Breast epithelium (tissue), 3 donors: Measurements from ENCODE around the gene ITGB7.

ENCODE experiments used
- POLR2AphosphoS5 ChIP-seq, 3 donors: sonication (generic); formaldehyde crosslinking; IDR thresholded peaks; one replicate each; pipeline ENCODE4 v1.6.1; 2017; ENCODE audit warnings: antibody characterized with exemption in 3 of 3
- TF ChIP-seq, protein P1 (sequence below), 3 donors: fragments of 450-650 bp; IDR thresholded peaks; one replicate each; pipeline ENCODE4 v1.5.1; 2016 to 2017; ENCODE audit warnings: antibody characterized with exemption in 3 of 3, mild to moderate bottlenecking in 3 of 3, moderate library complexity in 3 of 3

GRCh38 chr12:53196486-53196885 is 10.6 kb downstream of the ITGB7 start:
- TF ChIP-seq, protein P1, sequence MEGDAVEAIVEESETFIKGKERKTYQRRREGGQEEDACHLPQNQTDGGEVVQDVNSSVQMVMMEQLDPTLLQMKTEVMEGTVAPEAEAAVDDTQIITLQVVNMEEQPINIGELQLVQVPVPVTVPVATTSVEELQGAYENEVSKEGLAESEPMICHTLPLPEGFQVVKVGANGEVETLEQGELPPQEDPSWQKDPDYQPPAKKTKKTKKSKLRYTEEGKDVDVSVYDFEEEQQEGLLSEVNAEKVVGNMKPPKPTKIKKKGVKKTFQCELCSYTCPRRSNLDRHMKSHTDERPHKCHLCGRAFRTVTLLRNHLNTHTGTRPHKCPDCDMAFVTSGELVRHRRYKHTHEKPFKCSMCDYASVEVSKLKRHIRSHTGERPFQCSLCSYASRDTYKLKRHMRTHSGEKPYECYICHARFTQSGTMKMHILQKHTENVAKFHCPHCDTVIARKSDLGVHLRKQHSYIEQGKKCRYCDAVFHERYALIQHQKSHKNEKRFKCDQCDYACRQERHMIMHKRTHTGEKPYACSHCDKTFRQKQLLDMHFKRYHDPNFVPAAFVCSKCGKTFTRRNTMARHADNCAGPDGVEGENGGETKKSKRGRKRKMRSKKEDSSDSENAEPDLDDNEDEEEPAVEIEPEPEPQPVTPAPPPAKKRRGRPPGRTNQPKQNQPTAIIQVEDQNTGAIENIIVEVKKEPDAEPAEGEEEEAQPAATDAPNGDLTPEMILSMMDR (IDR thresholded peaks at IDR 0.05) = no peak
- no peak for TF ChIP-seq POLR2AphosphoS5 (IDR thresholded peaks at IDR 0.05)
